Loucy (cell line): ENCODE results near the gene ATP11A.

Source experiments
- CTCF ChIP-seq: fragments of 200-600 bp; sonication (generic); conservative IDR thresholded peaks from 2 replicates; pipeline ENCODE4 v1.5.1; 2014; ENCODE audit warnings: mild to moderate bottlenecking, antibody characterized with exemption, low read length
- EZH2phosphoT487 ChIP-seq: fragments of 200-600 bp; IDR thresholded peaks from 2 replicates; pipeline ENCODE4 v1.6.1; 2018; ENCODE audit warnings: antibody characterized with exemption, mild to moderate bottlenecking, moderate library complexity, borderline replicate concordance

- TF ChIP-seq CTCF (no peak), EZH2phosphoT487 (no peak)
Measured at GRCh38 chr13:112806739-112807652, 117.2 kb downstream of the ATP11A start.
